ENCODE data around the gene LMBR1.
"Not testable (repeated sequence)": the region's sequence is repeated elsewhere in the genome, so short reads cannot be mapped to it uniquely, and the experiment has no call there.

Gene LMBR1

GRCh38 chr7:156892821-156893706, at the start of gene LMBR1:
Gene LMBR1, minus strand, starts transcription at chr7:156893183. Its CDS starts 190 bp downstream, at chr7:156892993.
- DNase-seq = peak; percentile 90

- no peak for DNase-seq
Observed at GRCh38 chr7:156942708-156943090, 49.7 kb upstream of the LMBR1 start.

- DNase-seq = no peak
Observed at GRCh38 chr7:156941393-156942182, 48.6 kb upstream of the LMBR1 start.

- DNase-seq = no peak
Observed at GRCh38 chr7:156940421-156941122, 47.6 kb upstream of the LMBR1 start.

GRCh38 chr7:156936766-156937165, 43.8 kb upstream of the LMBR1 start:
- DNase-seq = not testable (repeated sequence)

DNA sequence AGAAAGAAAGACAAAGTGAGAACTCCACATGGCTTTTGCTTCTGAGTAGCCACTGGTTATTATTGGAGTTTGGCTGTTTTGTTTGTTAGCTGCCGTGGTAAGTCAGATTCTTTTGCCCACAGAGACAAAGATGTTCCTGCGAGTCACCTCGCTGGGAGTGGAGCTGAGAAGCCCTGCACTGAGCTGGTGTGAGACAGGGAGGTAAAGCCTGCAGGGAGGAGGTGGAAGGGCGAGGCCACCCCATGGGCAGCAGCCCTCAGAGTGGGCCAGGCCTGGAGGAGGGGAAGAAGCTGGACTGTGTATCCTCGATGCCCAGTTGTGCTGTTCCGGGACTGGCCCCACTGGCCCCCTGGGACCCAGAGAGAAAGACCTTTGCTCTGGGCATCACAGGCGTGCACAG, 42.3 kb upstream of the LMBR1 start:
- DNase-seq = no peak

DNA sequence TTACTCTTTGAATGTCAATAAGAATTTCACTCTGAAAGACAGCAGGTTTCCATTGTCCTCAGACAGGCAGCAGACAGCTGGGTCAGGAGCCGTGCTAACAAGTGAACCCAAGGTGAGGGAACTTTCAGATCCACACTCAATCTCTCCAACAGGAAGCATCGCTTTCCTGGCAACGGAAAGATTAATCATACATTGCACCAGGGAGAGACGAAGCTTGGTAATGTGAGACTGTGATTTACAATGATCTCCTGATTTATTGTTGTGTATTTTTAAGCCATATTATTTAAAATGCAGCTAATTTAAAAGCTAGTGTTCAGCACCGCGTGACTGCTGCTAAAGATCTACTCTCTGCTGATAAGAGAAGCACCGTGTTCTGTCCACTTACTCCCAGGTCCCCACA, 39.0 kb upstream of the LMBR1 start:
- no peak for DNase-seq

GRCh38 chr7:156929789-156930539, 37.0 kb upstream of the LMBR1 start:
- DNase-seq = no peak

DNA sequence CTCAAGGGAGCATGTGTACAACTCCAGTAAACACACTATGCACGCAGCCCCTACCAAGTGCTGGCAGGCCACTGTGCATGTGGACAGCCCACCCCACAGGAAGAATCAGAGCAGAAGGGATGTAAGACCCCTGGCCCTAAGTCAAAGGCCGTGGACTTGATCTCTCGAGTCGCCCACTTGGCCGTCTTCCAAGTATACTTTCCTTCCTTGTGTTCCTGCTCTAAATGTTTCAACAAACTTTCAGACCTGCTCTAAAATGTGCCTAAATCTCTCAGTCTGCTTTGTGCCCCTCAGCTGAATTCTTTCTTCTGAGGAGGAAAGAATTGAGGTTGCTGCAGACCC, 35.4 kb upstream of the LMBR1 start:
- no peak for DNase-seq

GRCh38 chr7:156927571-156928405, 34.8 kb upstream of the LMBR1 start:
- DNase-seq = no peak

GRCh38 chr7:156925821-156926220, 32.8 kb upstream of the LMBR1 start:
- DNase-seq = not testable (repeated sequence)

DNA sequence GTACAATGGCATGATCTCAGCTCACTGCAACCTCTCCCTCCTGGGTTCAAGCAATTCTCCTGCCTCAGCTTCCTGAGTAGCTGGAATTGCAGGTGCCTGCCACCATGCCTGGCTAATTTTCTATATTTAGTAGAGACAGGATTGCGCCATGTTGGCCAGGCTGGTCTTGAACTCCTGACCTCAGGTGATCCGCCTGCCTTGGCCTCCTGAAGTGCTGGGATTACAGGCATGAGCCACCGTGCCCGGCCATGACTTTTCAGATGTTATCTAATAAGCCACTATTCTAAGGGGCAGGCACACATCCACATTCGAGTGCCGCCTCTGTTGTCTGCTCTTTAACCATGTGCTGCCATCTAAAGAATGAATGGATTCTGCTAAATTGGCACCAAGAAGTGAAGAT, 29.3 kb upstream of the LMBR1 start:
- not testable (repeated sequence) for DNase-seq

DNA sequence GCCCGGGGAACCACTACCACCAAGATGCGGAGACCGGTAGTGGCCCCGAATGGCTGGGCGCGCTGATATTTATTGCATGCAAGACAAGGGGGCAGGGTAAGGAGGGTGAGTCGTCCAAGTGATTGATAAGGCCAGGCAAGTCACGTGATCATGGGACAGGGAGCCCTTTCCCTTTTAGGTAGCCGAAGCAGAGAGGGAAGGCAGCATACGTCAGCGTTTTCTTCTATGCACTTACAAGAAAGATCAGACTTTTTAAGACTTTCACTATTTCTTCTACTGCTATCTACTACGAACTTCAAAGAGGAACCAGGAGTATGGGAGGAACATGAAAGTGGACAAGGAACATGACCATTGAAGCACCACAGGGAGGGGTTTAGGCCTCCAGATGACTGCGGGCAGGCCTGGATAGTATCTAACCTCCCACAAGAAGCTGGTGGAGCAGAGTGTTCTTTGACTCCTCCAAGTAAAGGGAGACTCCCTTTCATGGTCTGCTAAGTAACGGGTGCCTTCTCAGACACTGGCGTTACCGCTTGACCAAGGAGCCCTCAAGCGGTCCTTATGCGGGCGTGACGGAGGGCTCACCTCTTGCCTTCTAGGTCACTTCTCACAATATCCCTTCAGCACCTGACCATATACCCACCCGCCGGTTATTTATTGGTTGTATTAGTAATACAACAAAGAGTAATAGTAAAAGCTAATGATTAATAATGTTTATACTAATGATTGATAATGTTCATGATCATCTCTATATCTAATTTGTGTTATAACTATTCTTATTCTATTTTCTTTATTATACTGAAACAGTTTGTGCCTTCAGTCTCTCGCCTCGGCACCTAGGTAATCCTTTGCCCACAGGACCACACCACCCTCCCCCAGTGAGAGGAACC, 27.7 kb upstream of the LMBR1 start:
- not testable (repeated sequence) for DNase-seq

DNA sequence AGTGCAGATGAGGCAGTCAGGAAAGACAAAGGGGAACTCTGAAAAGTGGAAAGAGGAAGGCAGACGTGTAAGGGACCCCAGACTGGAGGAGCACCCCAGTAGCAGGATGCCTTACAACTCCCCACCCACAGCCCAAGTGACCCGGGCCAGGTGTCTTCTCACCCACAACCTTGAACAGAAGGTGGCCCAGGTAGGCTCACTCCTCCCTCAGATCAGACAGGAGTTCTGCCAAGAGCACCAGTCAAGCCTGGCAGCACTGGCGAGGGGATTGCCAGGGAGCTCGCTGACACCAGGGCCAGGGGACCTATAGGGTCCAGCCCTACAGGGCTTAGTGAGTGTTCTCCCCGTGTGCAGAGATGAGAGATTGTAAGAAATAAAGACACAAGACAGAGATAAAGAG, 27.1 kb upstream of the LMBR1 start:
- DNase-seq = no peak

DNA sequence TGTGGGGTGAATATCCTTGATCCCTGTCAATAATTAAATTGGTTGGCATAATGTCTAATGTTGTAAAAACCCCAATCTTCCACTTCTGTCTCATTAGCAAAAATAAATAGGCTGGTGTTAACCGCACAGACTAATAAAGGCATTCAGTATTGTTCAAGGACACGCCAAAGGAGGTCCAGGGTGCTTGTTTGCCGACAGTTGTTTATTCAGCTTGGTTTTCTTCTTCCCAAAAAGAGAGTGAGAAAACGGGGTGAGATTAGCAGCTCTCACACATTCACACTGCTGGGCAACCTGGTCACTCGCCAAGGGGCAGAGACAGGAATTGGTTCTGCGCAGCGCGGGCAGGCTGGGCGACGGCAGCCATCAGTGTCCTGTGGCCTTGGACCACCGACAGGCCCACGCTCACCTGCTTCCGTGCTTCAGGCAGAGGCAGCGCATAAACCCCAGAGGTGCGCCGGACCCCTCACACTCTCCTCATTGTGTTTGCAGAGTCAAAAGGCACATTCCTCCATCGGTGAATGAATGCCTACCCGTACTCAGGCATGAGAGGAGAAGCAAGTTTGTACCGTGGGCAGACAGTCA, 26.2 kb upstream of the LMBR1 start:
- DNase-seq = no peak

DNA sequence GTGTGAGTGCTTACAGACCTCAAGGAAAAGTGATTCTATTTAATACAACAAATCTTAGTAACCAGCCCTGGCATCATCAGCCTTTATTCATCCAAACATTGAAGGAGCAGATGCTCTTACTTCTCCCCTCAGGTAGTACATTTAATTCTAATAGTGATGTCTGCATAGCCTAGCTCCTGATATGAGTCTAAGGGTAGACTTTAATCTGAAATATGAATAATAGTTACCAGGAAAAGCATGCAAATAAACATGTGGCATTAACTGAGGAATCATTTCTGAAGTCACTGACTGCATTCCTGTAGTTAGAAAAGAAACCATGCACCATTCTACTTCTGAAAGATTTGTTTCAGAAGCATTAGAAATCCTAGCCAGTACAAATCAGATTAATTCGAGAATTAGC, 25.7 kb upstream of the LMBR1 start:
- no peak for DNase-seq

DNA sequence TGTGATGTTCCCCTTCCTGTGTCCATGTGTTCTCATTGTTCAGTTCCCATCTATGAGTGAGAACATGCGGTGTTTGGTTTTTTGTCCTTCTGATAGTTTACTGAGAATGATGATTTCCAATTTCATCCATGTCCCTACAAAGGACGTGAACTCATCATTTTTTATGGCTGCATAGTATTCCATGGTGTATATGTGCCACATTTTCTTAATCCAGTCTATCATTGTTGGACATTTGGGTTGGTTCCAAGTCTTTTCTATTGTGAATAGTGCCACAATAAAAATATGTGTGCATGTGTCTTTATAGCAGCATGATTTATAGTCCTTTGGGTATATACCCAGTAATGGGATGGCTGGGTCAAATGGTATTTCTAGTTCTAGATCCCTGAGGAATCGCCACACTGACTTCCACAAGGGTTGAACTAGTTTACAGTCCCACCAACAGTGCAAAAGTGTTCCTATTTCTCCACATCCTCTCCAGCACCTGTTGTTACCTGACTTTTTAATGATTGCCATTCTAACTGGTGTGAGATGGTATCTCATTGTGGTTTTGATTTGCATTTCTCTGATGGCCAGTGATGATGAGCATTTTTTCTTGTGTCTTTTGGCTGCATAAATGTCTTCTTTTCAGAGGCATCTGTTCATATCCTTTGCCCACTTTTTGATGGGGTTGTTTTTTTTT, 16.7 kb upstream of the LMBR1 start:
- DNase-seq = not testable (repeated sequence)

DNA sequence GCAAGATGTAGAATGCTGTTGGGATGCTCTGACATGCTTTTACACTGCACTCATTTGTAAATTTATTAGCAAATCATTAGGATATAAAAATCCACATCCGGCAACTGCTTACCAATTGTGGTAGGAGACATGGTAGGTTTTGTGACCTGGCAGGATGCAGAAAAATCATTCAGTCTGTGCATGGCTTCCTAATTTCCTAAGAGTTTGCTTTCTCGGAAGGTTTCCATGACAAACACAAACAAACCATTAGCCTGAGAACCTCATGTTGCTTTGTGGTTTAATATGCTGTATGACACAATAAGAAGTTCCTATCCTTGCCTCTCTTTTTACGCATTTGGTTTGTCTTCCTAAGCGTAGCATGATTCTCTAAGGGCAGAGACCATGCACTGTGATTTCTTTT, 14.7 kb upstream of the LMBR1 start:
- DNase-seq = no peak

DNA sequence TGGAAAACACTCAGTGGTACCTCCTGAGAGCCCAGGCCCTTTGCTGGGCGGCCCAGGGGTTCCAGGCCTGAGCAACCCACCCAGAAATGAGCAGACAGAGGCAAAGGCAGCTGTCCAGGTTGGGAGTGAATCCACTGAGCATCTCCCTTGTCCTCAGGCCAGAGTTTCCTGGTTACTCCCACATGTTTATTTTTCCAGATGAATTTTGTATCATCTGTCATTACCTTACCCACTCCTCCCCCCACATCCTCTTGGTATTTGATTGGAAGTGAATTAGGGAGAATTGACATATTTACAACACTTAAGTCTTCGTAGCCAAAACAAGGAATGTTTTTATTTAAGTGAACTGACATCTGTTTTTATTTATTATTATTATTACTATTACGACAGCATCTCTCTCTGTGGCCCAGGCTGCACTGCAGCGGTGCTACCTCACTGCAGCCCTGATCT, 13.2 kb upstream of the LMBR1 start:
- no peak for DNase-seq

All from stimulated activated naive CD4-positive, alpha-beta T cell treated with Interleukin-2 at 50 U/mL for 16 hours (primary cell).